PC-3 (cell line): ENCODE data around the gene ELAVL3.

Experiments used
- CTCF ChIP-seq: fragments of 300-600 bp; sonication (generic); conservative IDR thresholded peaks from 2 replicates; pipeline ENCODE4 v1.5.1; 2017; ENCODE audit warnings: antibody characterized with exemption, low read depth, mild to moderate bottlenecking, low read length
- EZH2phosphoT487 ChIP-seq: fragments of 300-600 bp; sonication (generic); IDR thresholded peaks from 2 replicates; pipeline ENCODE4 v1.6.1; 2018; ENCODE audit warnings: mild to moderate bottlenecking, antibody characterized with exemption, low read length, borderline replicate concordance

DNA sequence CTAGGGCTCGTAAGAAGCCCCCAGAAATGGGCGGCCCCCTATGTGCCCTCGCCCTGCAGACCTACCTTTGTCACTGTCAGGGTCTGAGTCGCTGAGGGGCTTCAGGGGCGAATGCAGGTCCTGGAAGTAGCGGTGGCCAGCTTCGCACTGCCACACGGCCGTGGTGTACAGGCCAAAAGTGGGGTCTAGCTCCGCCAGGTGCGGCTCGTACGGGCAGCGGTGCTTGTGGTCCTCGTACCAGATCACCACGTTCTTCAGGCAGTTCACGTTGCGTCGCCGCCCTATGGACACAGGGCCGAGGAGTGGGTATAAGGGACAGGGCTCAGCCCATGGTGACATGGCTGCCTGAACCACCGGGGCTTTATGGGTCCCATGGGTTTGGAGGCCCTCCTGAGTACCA, 15.0 kb upstream of the ELAVL3 start:
- TF ChIP-seq EZH2phosphoT487 (no peak), CTCF (no peak)
